Activated T-cell treated with anti-CD3 and anti-CD28 coated beads for 24 hours (primary cell): ENCODE measurements around the gene NELFB.

Experiments
- DNase-seq: peaks from one replicate; pipeline ENCODE4 v3.0.0-alpha.2; 2020; ENCODE audit warnings: low read depth

NELFB gene

GRCh38 chr9:137254624-137255447 lies at the start of gene NELFB:
TSS of gene NELFB (plus strand) at chr9:137255327.
- peak; percentile 93 for DNase-seq

GRCh38 chr9:137206602-137207001 lies 48.5 kb upstream of the NELFB start:
- DNase-seq: no peak

GRCh38 chr9:137211532-137211931 lies 43.6 kb upstream of the NELFB start:
- DNase-seq: no peak

GRCh38 chr9:137212520-137212919 lies 42.6 kb upstream of the NELFB start:
- no peak for DNase-seq

GRCh38 chr9:137213160-137214060 lies 41.7 kb upstream of the NELFB start:
- no peak for DNase-seq

GRCh38 chr9:137214620-137215019 lies 40.5 kb upstream of the NELFB start:
- DNase-seq: no peak

- DNase-seq: no peak
Measured at GRCh38 chr9:137215196-137215986, 39.7 kb upstream of the NELFB start.

- no peak for DNase-seq
Measured at GRCh38 chr9:137216188-137216965, 38.8 kb upstream of the NELFB start.

GRCh38 chr9:137217276-137218211 lies 37.6 kb upstream of the NELFB start:
- no peak for DNase-seq

GRCh38 chr9:137218212-137218753 lies 36.8 kb upstream of the NELFB start:
- no peak for DNase-seq

GRCh38 chr9:137218754-137219271 lies 36.3 kb upstream of the NELFB start:
- DNase-seq: no peak

GRCh38 chr9:137219757-137220316 lies 35.3 kb upstream of the NELFB start:
- DNase-seq: no peak

GRCh38 chr9:137220317-137221094 lies 34.6 kb upstream of the NELFB start:
- DNase-seq: no peak

- DNase-seq: no peak
Measured at GRCh38 chr9:137221095-137221505, 34.0 kb upstream of the NELFB start.

GRCh38 chr9:137221506-137222111 lies 33.5 kb upstream of the NELFB start:
- DNase-seq: no peak

GRCh38 chr9:137222190-137223077 lies 32.7 kb upstream of the NELFB start, which contains the start of gene RNF208:
TSS of gene RNF208 (minus strand) at chr9:137222240. CDS start at chr9:137221212, 1,028 bp downstream.
- no peak for DNase-seq
